PFSK-1 (cell line): Measurements from ENCODE around the gene ENO2.
A peak's percentile ranks its signal among the peaks of the same experiment; 100 is the strongest.

Experiments
- FOXP2 ChIP-seq: optimal IDR thresholded peaks from 2 replicates; pipeline ENCODE3; 2011; ENCODE audit warnings: borderline replicate concordance, control low read depth, inconsistent platforms; ENCODE audit not compliant: insufficient read depth; ENCODE audit errors: extremely low read length, extremely low read depth
- POLR2AphosphoS5 ChIP-seq: IDR thresholded peaks from 2 replicates; pipeline ENCODE4 v1.6.1; 2012; ENCODE audit warnings: low read depth, mild to moderate bottlenecking, control low read depth, low read length, moderate library complexity
- REST ChIP-seq, 2 experiments: IDR thresholded peaks; 2 replicates each; pipeline versions ENCODE4 v1.6.1 to v1.8.0; 2011 to 2012; ENCODE audit warnings: low read depth in 2 of 2, low read length in 2 of 2, control low read depth in 1 of 2, inconsistent platforms in 1 of 2, mild to moderate bottlenecking in 1 of 2, moderate library complexity in 1 of 2; ENCODE audit not compliant: insufficient read depth in 1 of 2
- SIN3A ChIP-seq: IDR thresholded peaks from 2 replicates; pipeline ENCODE4 v1.6.1; 2012; ENCODE audit warnings: mild to moderate bottlenecking, low read length, moderate library complexity, borderline replicate concordance; ENCODE audit not compliant: insufficient read depth
- TAF1 ChIP-seq: IDR thresholded peaks from 2 replicates; pipeline ENCODE4 v1.6.1; 2012; ENCODE audit warnings: low read length, control low read depth, borderline replicate concordance; ENCODE audit not compliant: insufficient read depth

The ENO2 gene

GRCh38 chr12:6960593-6961277 lies 46.4 kb downstream of the ENO2 start:
- TF ChIP-seq FOXP2: no peak
- no peak for TF ChIP-seq TAF1
- TF ChIP-seq REST (IDR thresholded peaks at IDR 0.05; ENCODE audit: insufficient read depth in 1 of 2, low read depth in 2 of 2, low read length in 2 of 2): no peak
- TF ChIP-seq POLR2AphosphoS5: no peak
- no peak for TF ChIP-seq SIN3A

GRCh38 chr12:6961278-6961694 lies 46.9 kb downstream of the ENO2 start:
- TF ChIP-seq TAF1 (no peak), REST (IDR thresholded peaks at IDR 0.05; ENCODE audit: insufficient read depth in 1 of 2, low read depth in 2 of 2, low read length in 2 of 2) (no peak), FOXP2 (no peak), SIN3A (no peak)

- TF ChIP-seq TAF1 (no peak), FOXP2 (peak; percentile 9)
These were observed 47.4 kb downstream of the ENO2 start for GRCh38 chr12:6961695-6962284.

- TF ChIP-seq REST (IDR thresholded peaks at IDR 0.05; ENCODE audit: insufficient read depth in 1 of 2, low read depth in 2 of 2, low read length in 2 of 2) (no peak), FOXP2 (no peak), SIN3A (no peak), POLR2AphosphoS5 (no peak), TAF1 (no peak)
These were observed 48.1 kb downstream of the ENO2 start for GRCh38 chr12:6962285-6963015.

GRCh38 chr12:6963016-6963731 lies 48.8 kb downstream of the ENO2 start:
- TF ChIP-seq TAF1 (no peak), POLR2AphosphoS5 (no peak), FOXP2 (no peak), REST (IDR thresholded peaks at IDR 0.05; ENCODE audit: insufficient read depth in 1 of 2, low read depth in 2 of 2, low read length in 2 of 2) (no peak), SIN3A (no peak)
